Tongue (tissue), 2 donors: ENCODE results near the gene LMO4. TPM values are rescaled to one million over a fixed set of nuclear protein-coding genes. Genes with fewer than 3 reads are reported as not detected.

Source experiments
- DNase-seq: peaks from one replicate; pipeline ENCODE4 v3.0.0-alpha.2; 2015
- total RNA-seq: library from RNA; depleted of rRNA; stranded (reverse); fragments of >200 nt; gene quantifications from one replicate; pipeline ENCODE4 v1.2.3, GENCODE V29; 2014

LMO4 gene
- total RNA-seq, 1 donor from 2014 or later = 69.2 TPM

DNA sequence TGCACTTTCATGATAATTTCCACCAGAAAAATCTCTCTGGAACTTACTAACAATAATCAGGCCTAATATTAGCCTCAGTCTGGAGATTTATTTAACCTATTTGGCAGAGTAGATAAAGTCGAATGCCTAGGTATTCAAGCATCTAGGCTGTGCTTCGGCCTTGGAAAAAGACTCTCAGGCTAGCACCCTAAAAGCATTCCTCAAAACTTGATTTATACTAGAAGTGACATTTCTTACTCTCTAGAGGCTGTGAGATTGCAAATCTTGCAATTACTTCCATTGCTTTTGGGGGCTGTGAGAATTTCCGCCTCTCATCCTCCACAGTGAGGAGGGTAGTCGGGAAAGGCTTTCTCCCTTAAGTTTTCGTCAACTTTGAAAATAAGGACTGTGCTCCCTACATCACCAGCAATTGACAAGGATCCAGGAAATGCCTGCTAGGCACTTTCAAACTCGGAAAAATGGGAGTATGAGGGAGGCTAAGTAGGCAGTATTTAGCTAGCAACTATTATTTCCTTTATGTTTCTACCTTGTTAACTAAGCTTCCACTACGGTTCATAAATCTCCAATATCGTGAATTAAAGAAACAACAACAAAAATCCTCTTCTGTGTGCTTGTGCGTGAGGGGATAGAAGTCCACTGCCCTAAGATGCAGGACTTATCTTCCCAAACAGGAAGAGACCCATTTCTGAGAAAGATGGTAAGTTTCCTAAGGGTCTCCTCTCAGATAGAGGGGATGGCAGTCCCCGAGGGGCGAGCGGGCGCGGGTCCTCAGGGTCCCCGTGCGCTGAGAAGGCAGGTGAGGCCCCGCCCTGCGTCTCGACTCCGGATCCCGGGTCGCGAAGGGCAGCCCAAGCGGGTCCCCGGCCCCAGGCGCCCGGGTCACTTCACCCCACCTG is 1.1 kb upstream of the LMO4 start:
- DNase-seq = peak; percentile 48

GRCh38 chr1:87329051-87329525 is 408 bp downstream of the LMO4 start:
- peak; percentile 75 for DNase-seq

DNA sequence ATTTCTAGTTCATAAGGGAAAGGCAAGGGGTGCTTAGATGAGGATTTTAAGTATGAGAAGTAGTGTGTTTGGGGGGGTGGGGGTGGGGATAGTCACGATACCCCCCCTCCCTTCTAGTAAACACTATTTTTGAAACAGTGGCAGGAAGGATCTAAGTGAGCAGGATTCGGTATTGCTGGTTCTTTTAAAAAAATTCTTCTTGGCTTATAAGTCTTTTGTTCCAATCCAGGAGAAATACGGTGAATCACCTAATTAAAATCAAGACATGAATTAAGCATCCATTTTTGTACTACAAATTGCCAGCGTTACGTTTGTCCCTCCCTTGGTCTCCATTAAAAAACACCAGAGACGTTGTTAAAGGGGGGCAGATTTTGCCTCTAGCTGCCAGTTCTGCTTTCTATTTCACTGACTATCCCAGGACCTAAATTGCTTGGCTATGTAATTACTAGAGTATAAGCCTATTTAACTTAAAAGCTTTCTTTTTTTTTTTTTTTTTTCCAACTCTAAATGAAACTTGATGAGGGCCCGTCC is 911 bp downstream of the LMO4 start:
- peak; percentile 59 for DNase-seq

- peak; percentile 63 for DNase-seq
Observed at GRCh38 chr1:87330057-87330884, 1.6 kb downstream of the LMO4 start.

- no peak for DNase-seq
Observed at GRCh38 chr1:87330885-87331364, 2.2 kb downstream of the LMO4 start.

GRCh38 chr1:87331365-87332241 is 2.9 kb downstream of the LMO4 start:
- DNase-seq = peak; percentile 93

GRCh38 chr1:87333692-87334347 is 5.1 kb downstream of the LMO4 start:
- no peak for DNase-seq

DNA sequence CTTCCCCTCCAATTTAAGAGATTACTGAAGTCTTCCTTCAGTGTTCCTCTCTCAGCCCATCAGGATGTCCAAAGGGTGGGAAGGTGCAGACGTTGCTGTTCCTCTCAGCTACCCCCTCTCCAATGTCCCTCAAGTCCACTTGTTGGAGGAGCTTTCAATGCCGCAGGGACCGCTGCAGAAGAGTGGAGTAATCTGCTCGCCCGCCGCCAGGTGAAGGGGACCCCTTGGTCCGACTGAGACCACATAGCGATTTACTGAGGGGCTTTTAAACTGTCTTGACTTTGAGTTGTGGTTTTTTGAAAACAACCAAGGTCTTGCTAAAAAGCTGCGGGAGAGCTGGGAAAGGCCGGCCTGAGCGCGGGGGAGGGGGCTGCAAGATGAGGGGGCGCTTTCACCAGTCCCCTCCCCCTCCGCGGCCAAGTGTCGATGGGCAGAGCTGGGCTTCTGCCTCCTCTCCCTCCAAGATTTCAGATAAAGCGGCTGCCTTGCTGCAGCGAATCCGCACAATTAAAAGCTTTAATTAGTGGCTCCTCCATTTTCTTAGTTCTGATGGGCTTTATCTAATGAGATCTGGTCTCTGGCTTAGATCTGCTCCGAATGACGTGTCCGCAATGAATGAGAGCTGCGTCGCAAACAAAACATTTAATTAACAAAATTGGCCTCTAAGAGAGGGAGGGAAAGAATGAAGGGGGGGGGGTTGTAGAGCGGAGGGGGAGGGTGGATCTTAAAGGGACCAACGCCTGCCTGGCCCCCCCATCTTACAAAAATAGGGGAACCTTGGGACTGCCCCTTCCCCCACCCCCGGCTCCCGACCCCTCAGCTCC is 5.9 kb downstream of the LMO4 start:
- DNase-seq = peak; percentile 52

DNA sequence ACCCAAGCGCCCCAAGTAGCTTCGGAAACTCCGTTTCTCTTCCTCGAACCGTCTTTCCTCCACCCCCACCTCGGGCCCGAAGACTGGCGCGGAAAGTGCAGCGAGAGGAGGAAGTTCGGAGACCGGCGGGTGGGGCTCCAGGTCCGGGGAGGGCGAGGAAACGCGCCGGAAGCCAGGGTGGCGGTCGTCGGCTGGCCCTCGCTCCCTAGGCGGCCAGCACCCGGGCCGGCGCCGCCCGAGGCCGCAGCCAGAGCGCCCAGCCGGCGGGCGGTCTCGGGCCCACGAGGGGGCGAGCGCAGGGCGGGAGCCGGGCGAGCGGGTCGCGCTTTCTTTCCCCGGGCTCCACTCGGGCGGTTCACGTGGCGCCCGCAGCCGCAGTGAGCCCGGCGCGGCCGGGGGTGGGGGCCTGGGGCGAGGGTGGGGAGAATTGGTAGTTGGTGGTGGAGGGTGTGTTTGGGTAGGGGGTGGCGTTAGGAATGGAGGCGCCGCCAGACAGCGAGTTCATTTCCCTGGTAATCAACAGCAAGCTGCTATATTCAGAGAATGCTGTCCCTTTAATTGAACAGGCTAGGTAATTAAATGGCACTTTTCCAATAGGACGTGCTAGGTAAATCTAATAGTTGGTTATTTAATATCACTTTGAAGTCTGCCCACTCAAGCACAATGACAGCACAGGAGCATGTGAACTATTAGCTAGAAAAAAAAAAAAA is 6.7 kb downstream of the LMO4 start:
- DNase-seq = peak; percentile 70

GRCh38 chr1:87336623-87337067 is 8.0 kb downstream of the LMO4 start:
- no peak for DNase-seq

DNA sequence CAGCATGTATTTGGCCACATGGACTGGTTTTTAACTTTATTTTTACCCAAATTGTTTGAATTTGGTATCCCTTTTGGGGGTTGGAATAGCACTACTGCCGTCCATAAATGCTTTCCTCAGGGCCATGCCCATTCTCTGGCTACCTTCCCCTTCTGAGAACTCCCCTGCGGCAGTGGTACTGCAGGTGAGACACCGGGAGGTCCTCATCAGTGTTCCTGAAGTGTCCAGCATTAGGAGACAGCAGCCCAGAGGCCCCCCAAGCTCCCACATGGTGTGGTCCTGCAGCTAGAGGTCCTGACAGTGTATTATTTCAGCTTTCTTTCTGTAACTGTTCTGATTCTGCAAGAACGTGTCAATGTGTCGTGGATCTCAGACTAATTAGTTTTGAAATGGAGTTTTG is 8.9 kb downstream of the LMO4 start:
- no peak for DNase-seq

GRCh38 chr1:87338566-87338965 is 9.9 kb downstream of the LMO4 start:
- DNase-seq = no peak

DNA sequence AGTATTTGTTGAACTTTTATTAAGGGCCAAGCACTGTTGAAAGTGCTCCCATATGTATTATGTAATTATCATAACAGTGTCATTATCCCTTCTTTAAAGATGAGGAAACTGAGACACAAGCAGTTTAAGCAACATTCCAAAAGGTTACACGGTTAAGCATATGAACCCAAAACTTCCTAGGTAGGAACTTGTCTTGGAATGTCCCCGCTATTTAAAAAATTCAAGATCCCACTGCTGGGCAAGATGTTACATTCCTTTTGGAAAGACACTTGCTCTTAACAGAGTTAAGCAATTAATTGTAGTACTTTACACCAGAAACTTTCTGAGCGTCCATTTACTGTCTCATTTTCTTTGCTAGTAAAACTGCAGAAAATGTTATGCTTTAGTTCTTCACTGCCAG is 15.6 kb downstream of the LMO4 start:
- no peak for DNase-seq

DNA sequence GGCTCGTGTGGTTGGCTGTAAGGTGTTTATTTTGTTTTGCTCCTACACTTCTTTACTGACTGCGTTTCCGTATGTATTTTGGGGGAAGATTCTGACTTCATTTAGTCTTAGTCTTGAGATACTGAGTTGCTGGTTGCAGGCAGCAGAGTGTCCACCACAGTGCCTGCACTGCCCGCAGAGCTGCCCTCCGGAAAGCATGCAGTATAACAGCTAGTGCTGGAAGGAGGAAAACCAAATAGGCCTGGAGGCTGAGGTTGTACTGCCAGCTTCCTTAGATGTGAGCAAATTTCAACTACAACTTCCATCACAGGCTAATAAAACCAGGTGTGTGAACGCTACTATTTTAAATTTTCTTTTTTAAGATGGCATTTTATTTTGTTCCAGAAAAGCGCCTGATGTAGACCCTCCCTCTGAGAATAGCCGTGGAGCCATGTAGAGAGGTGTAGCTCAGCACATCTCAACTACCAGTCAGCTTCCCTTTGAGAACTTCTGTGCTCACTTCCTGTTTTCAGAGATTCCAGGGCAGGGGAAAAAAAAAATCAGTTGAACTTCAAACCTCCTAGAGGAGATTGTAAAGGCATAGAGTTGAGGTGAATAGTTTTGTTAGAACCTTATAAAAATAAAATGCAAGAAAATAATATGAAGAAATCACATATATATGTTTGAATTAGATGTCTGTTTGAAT is 17.6 kb downstream of the LMO4 start:
- DNase-seq = no peak

GRCh38 chr1:87348341-87349019 is 19.8 kb downstream of the LMO4 start:
- DNase-seq = no peak

- no peak for DNase-seq
Observed at GRCh38 chr1:87349036-87349435, 20.4 kb downstream of the LMO4 start.

GRCh38 chr1:87355894-87356293 is 27.2 kb downstream of the LMO4 start:
- DNase-seq = no peak

DNA sequence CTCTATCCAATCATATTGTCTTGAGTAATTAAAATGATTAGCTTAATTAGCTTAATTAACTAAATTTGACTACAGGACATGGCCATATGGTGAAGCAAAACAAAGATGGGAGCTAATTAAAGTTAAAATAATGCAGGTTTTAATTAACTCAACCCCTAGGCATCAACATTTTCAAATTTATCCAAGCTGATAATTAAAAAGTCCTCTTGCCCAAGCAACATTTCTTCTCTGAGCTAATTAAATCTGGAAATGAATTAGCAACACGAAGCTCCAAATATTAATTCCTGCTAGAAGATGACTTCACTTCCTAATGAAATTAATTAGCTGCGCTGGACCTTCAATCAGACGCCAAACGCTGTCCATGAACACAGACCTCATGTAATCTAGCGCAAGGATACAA is 27.9 kb downstream of the LMO4 start:
- DNase-seq = no peak
